Activated CD8-positive, alpha-beta memory T cell treated with anti-CD3 and anti-CD28 coated beads, Interleukin-2, amount 50 U/mL, for 1 hour (primary cell): ENCODE measurements around the gene PDXP.

Source experiments
- DNase-seq: peaks from one replicate; pipeline ENCODE4 v3.0.0-alpha.2; 2020; ENCODE audit errors: extremely low read depth

PDXP gene

DNA sequence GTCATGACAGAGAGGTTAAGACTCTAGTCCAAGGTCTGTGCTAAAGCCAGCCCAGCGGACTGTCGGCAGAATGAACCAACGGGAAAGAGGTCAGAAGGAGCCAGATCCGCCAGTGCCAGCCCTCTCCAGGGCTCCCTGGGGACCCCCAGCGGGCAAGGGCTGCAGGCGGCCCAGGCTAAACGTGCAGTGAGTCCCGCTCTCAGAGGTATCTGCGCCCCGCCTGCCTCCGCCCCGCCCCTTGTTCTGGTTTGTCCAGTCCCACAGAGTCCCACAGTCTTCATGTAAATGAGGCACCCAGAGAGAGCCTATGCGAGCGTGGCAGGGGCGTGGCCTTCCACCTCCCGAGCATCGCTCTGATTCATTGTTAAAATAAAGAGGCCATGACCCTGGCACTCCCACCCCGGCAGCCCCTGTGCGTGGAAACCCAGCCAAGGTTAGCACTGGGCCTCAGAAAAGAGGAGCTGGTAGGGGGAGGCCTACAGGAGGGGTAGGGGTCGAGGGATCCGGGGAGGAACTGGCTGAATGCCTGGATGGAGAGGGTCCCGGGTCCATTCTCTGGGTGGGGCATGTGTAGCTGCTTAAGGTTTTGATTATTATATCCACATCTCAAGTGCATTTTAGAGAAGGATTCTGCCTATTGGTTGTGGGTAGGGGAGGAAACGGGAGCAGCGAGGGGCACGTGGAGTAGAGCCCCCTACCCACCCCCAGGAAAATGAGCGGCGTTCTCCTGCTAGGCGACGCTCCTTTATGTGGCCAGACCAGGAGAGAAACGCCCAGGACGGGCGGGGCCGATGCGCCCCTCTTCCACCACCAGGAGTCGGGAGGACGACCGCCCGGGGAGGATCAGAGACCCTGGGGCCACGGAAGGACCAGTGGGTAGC lies 38.4 kb downstream of the PDXP start, which contains the start of gene TRIOBP:
Gene TRIOBP (plus strand): TSS at position 392 of the 881 bp plus-strand sequence. CDS start 4,318 bp downstream, outside the sequence.
- peak; percentile 79 for DNase-seq

- no peak for DNase-seq
Observed at GRCh38 chr22:37697538-37697835, 39.0 kb downstream of the PDXP start.

- DNase-seq = no peak
Observed at GRCh38 chr22:37701141-37701786, 42.7 kb downstream of the PDXP start.

DNA sequence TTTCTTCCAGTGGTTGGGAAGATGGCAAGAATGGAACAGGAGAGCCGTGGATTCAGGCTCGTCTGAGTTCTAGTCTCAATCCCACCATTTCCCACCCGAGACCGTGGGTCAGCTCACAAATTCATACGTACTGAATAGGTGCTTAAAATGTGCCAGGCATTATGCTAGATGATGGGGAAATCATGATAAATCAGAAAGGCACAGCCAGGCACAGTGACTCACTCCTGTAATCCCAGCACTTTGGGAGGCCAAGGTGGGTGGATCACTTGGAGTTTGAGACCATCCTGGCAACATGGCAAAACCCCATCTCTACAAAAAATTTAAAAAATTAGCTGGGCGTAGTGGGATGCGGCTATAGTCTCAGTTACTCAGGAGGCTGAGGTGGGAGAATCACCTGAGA lies 45.4 kb downstream of the PDXP start:
- DNase-seq = no peak

DNA sequence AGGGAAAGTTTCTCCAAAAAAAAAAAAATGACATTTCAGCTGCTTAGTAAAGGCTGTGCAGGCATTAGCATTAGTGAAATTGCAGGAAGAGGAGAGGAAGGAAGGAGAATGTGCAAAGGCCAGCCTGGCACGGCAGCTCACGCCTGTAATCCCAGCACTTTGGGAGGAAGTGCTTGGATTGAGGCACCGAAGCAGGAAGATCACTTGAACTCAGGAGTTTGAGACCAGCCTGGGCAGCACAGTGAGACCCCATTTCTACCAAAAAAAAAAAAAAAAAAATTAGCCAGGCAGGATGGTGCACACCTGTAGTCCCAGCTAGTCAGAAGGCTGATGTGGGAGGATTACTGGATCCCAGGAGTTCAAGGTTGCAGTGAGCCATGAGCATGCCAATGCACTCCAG lies 46.1 kb downstream of the PDXP start:
- no peak for DNase-seq

- no peak for DNase-seq
Observed at GRCh38 chr22:37705205-37705604, 46.7 kb downstream of the PDXP start.

DNA sequence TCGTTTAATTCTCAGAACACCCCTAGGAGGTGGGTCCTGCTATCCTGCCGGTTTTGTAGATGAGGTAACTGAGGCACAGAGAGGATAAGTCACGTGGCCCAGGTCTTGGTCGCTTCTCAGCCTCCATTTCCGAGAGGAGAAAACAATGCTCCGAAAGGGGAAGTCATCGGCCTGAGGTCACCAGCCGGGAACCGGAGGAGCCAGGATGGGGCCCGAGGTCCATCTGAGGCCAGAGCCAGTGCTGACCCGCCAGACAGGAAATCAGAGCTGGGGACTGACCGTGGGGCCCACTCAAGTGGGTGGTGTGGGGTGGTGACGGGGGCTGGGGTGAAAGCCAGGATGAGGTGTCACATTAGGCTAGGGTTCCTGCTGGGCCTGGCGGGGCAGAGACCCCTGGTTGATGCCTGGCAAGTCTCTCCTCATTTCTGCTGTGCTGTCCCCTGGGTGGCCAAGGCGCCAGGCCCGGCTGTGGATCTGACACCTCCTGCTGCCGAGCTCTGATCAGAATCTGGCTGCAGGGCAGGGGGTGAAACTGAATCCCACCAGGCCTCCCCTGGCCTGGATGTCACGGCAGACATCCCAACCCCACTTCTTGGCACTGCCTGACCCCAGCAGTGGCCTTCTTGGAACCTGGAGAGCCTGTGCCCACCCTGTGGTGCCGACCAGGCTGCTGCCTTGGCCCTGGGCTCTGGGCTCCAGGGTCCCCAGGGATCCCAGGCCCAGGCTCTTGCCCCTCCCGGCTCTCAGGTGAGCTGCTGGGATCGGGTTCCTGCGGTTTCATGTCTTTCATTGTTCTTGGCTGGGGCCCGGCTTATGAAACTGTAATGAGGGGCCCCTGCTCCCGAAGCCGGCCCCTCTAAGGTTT lies 50.3 kb downstream of the PDXP start:
- no peak for DNase-seq

DNA sequence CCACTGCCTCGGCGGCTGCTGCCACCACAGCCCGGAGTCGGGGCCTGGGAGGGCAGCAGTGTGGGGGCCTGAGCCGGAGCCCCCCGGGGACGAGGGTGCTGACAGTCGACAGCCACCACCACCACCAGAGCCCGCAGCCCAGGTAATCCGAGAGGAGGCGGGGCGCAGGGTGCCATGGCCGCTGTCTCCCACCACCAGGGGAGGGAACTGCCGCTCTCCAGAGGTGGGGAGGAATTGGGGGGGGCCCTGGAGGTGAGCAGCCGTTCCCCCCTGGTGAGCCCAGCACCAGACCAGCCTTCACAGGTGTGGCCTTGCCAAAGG lies 50.9 kb downstream of the PDXP start:
- DNase-seq = no peak

DNA sequence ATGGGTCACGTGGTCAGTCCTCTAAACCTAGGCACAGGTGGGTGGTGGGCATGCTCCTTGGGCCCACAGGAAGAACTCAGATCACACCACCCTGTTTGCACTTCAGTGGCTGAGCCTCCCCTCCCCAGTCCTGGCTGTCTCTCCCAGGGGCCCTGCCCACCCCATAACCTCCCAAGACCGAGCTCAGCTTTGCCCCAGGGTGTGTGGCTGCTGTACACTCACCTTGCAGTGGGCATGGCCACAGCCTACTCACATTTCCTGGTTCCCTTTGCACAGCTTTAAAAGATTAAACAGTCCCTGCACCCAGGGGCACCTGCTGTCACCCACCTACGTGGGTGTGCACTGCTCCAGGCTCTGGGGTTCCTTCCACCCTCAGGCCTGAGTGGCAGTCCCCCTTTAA lies 52.2 kb downstream of the PDXP start:
- DNase-seq = no peak

GRCh38 chr22:37711490-37711889 lies 53.0 kb downstream of the PDXP start:
- no peak for DNase-seq

DNA sequence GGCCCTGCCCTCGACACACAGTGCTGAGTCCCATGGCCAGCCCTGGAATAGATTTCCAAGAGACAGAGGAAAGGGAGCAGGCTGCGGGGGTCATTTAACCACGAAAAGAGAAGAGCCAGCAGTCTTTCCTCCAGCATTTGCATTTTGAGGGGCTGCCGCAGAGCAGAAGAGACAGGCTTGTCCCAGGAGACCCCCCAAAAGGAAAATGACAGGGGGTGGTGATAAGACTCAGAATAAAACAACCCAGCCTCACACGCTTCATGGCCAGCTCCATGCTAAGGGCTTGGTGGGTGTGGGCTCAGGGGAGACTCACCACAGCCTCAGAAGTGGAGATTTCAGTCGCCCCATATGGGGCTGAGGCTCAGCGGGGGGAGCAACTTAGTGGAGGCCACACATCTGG lies 55.2 kb downstream of the PDXP start:
- no peak for DNase-seq

- no peak for DNase-seq
Observed at GRCh38 chr22:37714634-37715033, 56.1 kb downstream of the PDXP start.

GRCh38 chr22:37715760-37716159 lies 57.2 kb downstream of the PDXP start:
- no peak for DNase-seq
